ENCODE measurements around the gene NCR3LG1. TPM values are rescaled to one million over a fixed set of nuclear protein-coding genes. Genes with fewer than 3 reads are reported as not detected.

The NCR3LG1 gene
- total RNA-seq, 4 donors from 2014 or later: 4.6 to 6.5 (median 5.3) TPM

- TF ChIP-seq, protein P1, sequence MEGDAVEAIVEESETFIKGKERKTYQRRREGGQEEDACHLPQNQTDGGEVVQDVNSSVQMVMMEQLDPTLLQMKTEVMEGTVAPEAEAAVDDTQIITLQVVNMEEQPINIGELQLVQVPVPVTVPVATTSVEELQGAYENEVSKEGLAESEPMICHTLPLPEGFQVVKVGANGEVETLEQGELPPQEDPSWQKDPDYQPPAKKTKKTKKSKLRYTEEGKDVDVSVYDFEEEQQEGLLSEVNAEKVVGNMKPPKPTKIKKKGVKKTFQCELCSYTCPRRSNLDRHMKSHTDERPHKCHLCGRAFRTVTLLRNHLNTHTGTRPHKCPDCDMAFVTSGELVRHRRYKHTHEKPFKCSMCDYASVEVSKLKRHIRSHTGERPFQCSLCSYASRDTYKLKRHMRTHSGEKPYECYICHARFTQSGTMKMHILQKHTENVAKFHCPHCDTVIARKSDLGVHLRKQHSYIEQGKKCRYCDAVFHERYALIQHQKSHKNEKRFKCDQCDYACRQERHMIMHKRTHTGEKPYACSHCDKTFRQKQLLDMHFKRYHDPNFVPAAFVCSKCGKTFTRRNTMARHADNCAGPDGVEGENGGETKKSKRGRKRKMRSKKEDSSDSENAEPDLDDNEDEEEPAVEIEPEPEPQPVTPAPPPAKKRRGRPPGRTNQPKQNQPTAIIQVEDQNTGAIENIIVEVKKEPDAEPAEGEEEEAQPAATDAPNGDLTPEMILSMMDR (IDR thresholded peaks at IDR 0.05): no peak
- no peak for TF ChIP-seq POLR2A (IDR thresholded peaks at IDR 0.05)
- intact Hi-C loops (cut with DNase I; ENCODE audit: low total_unique reads): loop anchor here (5.0 kb wide), 1 partner anchor 114 kb away; no protein-coding TSS in a partner anchor
- WGBS, 2 donors: 28 to 34% methylated on average over 12 of the region's 12 CpGs
- no peak overlapping the region for H3K4me3 ChIP-seq (ENCODE audit: low read depth, poor library complexity, severe bottlenecking)
- no peak for DNase-seq (ENCODE audit: low spot score in 2 of 2)
Measured at GRCh38 chr11:17351172-17351509, 459 bp upstream of the NCR3LG1 start.

GRCh38 chr11:17352950-17353820 lies 1.6 kb downstream of the NCR3LG1 start:
- no peak for TF ChIP-seq POLR2A (IDR thresholded peaks at IDR 0.05)
- TF ChIP-seq, protein P1 (IDR thresholded peaks at IDR 0.05): no peak
- WGBS, 2 donors: 1% methylated on average over 59 to 67 of the region's 69 CpGs

DNA sequence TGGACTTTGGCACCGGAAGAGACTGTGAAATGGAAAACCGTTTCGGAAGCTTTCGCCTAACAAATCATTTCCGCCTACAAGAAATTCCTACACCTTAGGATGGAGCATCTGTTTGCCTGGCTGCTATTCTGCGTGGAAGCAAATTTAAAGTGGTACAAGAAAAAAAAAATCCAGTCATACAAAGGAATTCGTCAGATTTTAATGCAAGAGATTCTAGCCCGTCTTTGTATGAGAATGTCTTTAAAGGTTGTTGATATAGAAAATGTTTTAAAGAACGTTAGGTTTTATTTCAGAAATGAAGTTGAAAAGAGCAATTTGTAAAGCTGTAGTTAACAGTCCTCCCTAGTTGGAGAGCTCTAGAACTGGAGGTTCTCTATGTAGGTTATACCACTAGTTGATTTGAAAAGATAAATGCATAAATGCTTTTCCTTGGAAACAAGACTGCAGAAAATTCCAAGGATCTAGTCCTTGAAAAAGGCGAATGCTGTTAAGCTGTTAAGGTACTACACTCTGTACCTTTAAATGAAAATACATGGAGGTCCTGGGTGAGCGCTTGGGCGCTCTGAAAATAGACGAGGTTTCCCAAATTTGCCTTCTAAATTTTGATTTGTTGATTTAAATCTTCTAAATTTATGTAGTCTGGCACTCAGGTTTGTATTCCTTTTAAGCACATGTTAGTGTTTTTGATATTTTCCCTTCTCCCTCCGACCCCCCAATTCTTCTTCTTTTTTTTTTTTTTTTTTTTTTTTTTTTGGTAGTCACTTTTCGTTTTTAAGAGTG lies 2.4 kb downstream of the NCR3LG1 start:
- TF ChIP-seq POLR2A (IDR thresholded peaks at IDR 0.05): no peak
- TF ChIP-seq, protein P1 (IDR thresholded peaks at IDR 0.05): no peak
- DNase-seq (ENCODE audit: low spot score in 2 of 2): no peak
- WGBS, 2 donors: 7 to 9% methylated on average over 15 of the region's 15 CpGs
- H3K4me3 ChIP-seq (ENCODE audit: low read depth, poor library complexity, severe bottlenecking): peak overlapping the region; percentile 46
- intact Hi-C loops (cut with DNase I; ENCODE audit: low total_unique reads): loop anchor here (5.0 kb wide), 1 partner anchor 117 kb away; no protein-coding TSS in a partner anchor

More at GRCh38 chr11:17352950-17353820, 1.6 kb downstream of the NCR3LG1 start:
- intact Hi-C loops (cut with DNase I; ENCODE audit: low total_unique reads): loop anchor here (5.0 kb wide), 1 partner anchor 116 kb away; no protein-coding TSS in a partner anchor
- peak; percentile 43 to 93 for DNase-seq (ENCODE audit: low spot score in 2 of 2)
- H3K4me3 ChIP-seq (ENCODE audit: low read depth, poor library complexity, severe bottlenecking): peak overlapping the region; percentile 46

DNA sequence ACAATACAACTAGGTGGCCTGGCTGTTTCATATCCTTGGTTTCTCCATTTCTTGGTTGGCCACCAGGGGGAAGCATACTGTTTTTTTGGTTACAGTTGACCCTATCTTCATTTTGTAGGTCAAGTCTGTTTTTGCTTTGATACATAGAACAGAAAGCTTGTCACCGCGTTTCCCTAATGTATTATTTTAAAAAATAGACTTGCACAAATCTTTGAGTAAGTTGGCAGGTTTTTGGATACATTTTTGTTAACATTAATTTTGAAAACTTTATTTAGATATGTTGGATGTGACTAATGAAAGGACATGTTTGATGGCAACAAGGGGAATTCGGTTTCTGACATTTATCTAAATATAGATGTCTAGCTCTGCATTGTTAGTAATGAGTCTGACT lies 3.0 kb downstream of the NCR3LG1 start:
- TF ChIP-seq, protein P1 (IDR thresholded peaks at IDR 0.05): no peak
- no peak for TF ChIP-seq POLR2A (IDR thresholded peaks at IDR 0.05)
- WGBS, 2 donors: 53 to 64% methylated on average over 3 of the region's 3 CpGs
- H3K4me3 ChIP-seq (ENCODE audit: low read depth, poor library complexity, severe bottlenecking): no peak overlapping the region
- intact Hi-C loops (cut with DNase I; ENCODE audit: low total_unique reads): loop anchor here (5.0 kb wide), 1 partner anchor 117 kb away; no protein-coding TSS in a partner anchor
- DNase-seq (ENCODE audit: low spot score in 2 of 2): peak in 1 of 2 donors; percentile 77

GRCh38 chr11:17366495-17366894 lies 14.9 kb downstream of the NCR3LG1 start:
- WGBS, 2 donors: 81 to 83% methylated on average over 1 of the region's 1 CpG
- DNase-seq (ENCODE audit: low spot score in 2 of 2): no peak
- TF ChIP-seq, protein P1 (IDR thresholded peaks at IDR 0.05): no peak
- TF ChIP-seq POLR2A (IDR thresholded peaks at IDR 0.05): no peak
- H3K4me3 ChIP-seq (ENCODE audit: low read depth, poor library complexity, severe bottlenecking): no peak overlapping the region
- intact Hi-C loops (cut with DNase I; ENCODE audit: low total_unique reads): no loop called here
